Neural cell (in vitro differentiated cells): ENCODE data around the gene BMP2K.

ENCODE experiments used
- CTCF ChIP-seq: fragments of 450-650 bp; IDR thresholded peaks from 2 replicates; pipeline ENCODE4 v1.5.1; 2014; ENCODE audit warnings: antibody characterized with exemption, mild to moderate bottlenecking, moderate library complexity; ENCODE audit not compliant: poor library complexity, severe bottlenecking
- EP300 ChIP-seq: fragments of 450-650 bp; conservative IDR thresholded peaks from 2 replicates; pipeline ENCODE4 v1.6.1; 2014; ENCODE audit warnings: antibody characterized with exemption, mild to moderate bottlenecking, moderate library complexity; ENCODE audit not compliant: poor library complexity, severe bottlenecking
- EZH2 ChIP-seq: fragments of 200-600, 300-800 bp; shearing (Covaris generic), sonication (generic); IDR thresholded peaks from 2 replicates; pipeline ENCODE4 v1.6.1; 2014; ENCODE audit warnings: antibody characterized with exemption, low read length, borderline replicate concordance, mild to moderate bottlenecking; ENCODE audit not compliant: insufficient read depth, poor library complexity, severe bottlenecking
- MXI1 ChIP-seq: fragments of 450-650 bp; conservative IDR thresholded peaks from 2 replicates; pipeline ENCODE4 v1.6.1; 2014; ENCODE audit warnings: antibody characterized with exemption, mild to moderate bottlenecking; ENCODE audit not compliant: poor library complexity, severe bottlenecking
- POLR2AphosphoS5 ChIP-seq: IDR thresholded peaks from 2 replicates; pipeline ENCODE4 v1.6.1; 2012
- RAD21 ChIP-seq: fragments of 450-650 bp; conservative IDR thresholded peaks from 2 replicates; pipeline ENCODE4 v1.6.1; 2014; ENCODE audit warnings: antibody characterized with exemption, mild to moderate bottlenecking, moderate library complexity
- REST ChIP-seq: IDR thresholded peaks from 2 replicates; pipeline ENCODE4 v1.6.1; 2012; ENCODE audit warnings: borderline replicate concordance
- TAF1 ChIP-seq: IDR thresholded peaks from 2 replicates; pipeline ENCODE4 v1.6.1; 2012; ENCODE audit warnings: low read depth

GRCh38 chr4:78737035-78737434, 39.1 kb upstream of the BMP2K start:
- TF ChIP-seq CTCF = no peak
- no peak for TF ChIP-seq EZH2
- no peak for TF ChIP-seq POLR2AphosphoS5
- TF ChIP-seq RAD21 = no peak
- no peak for TF ChIP-seq REST
- no peak for TF ChIP-seq MXI1
- no peak for TF ChIP-seq EP300
- no peak for TF ChIP-seq TAF1
